ELF-1 (cell line): ENCODE measurements around the gene CTXN1.

Source experiments
- DNase-seq: peaks from one replicate; pipeline ENCODE4 v3.0.0-alpha.2; 2016; ENCODE audit warnings: low read depth, low spot score

CTXN1 gene

GRCh38 chr19:7914099-7914498 is 11.8 kb downstream of the CTXN1 start:
- no peak for DNase-seq

DNA sequence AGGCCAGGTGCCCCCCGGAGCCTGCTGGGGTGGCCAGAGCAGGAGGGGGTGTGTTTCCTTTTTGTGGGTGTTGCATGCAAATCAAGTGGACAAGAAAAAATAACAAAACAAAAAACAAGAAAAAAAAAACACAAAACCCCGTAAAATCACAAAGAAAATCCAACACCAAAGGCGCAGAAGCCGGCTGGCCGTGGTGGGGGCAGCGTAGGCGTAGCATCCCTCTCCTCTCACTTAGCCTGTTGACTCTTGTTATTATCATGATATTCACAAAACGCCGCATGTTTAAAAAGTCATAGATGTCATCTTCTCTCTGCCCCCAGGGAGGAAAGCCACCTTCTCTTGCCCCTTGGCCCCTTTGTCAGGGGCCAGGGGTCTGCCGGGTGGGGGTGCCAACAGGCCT is 12.3 kb downstream of the CTXN1 start:
- DNase-seq: no peak

- no peak for DNase-seq
Measured at GRCh38 chr19:7912697-7913564, 13.0 kb downstream of the CTXN1 start.

GRCh38 chr19:7912144-7912696 is 13.7 kb downstream of the CTXN1 start:
- no peak for DNase-seq

- no peak for DNase-seq
Measured at GRCh38 chr19:7911508-7912143, 14.3 kb downstream of the CTXN1 start.

DNA sequence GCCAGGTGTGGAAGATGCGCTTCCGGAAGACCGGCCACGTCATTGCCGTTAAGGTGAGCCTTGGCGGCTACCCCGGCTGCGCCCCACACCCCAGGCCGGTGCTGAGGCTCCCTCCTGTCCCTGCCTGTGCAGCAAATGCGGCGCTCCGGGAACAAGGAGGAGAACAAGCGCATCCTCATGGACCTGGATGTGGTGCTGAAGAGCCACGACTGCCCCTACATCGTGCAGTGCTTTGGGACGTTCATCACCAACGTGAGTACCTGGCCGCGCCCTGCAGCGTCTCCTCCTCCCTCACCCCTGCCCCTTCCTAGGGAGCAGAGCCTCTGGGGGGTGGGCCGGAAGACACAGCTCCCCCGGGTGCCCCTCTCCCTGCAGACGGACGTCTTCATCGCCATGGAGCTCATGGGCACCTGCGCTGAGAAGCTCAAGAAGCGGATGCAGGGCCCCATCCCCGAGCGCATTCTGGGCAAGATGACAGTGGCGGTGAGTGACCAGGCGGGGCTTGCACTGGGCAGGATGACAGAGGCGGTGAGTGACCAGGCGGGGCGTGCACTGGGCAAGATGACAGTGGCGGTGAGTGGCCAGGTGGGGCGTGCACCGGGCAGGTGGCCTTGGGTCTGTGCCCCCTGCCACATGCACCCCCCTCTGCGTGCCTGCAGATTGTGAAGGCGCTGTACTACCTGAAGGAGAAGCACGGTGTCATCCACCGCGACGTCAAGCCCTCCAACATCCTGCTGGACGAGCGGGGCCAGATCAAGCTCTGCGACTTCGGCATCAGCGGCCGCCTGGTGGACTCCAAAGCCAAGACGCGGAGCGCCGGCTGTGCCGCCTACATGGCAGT is 15.4 kb downstream of the CTXN1 start:
- no peak for DNase-seq

DNA sequence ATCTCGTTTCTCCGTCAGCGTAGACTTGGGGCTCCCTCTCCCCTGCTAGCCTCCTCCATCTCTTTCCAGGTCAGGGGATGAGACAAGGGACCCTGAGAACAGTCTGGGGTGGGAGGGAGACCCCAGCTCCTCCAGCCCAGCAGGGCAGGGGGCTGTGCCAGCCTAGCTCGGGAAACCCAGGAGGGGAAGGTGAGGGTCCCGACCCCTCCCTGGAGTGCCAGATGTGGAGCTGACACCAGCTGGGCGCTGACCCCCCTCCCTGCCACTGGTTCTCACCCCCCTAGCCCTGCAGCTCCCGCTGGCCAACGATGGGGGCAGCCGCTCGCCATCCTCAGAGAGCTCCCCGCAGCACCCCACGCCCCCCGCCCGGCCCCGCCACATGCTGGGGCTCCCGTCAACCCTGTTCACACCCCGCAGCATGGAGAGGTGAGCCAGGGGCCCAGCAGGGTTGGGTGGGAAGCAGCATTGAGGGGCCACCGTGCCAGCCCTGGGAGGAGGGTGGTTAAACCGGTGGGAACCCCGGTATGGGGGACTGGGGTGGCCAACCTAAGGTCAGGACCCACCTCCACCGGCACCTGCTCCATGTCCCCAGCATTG is 16.4 kb downstream of the CTXN1 start:
- DNase-seq: no peak

- DNase-seq: no peak
Measured at GRCh38 chr19:7908742-7909461, 17.0 kb downstream of the CTXN1 start.

- no peak for DNase-seq
Measured at GRCh38 chr19:7908078-7908699, 17.7 kb downstream of the CTXN1 start.

- no peak for DNase-seq
Measured at GRCh38 chr19:7907544-7907943, 18.4 kb downstream of the CTXN1 start.

- DNase-seq: no peak
Measured at GRCh38 chr19:7907122-7907521, 18.8 kb downstream of the CTXN1 start.

GRCh38 chr19:7905859-7906258 is 20.1 kb downstream of the CTXN1 start:
- DNase-seq: no peak

DNA sequence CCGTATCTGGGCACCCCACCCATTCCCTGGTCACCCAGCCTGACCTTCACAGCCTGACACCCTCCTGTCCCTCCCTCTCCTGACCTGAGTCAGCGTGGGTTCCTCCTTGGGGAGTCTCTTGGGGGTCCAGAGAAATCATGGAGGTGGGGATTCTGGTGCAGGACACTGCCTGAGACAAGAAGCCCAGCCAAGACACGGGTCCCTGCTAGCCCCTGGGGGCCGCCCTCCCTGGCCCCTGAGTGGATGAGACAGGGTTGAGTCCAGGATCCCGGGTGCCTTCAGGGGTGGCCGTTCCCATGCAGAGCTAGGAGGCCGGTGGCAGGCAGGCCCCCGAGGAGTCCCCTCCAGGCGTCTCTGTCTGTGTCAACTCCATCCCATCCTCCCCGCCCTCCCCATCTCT is 20.7 kb downstream of the CTXN1 start:
- no peak for DNase-seq

DNA sequence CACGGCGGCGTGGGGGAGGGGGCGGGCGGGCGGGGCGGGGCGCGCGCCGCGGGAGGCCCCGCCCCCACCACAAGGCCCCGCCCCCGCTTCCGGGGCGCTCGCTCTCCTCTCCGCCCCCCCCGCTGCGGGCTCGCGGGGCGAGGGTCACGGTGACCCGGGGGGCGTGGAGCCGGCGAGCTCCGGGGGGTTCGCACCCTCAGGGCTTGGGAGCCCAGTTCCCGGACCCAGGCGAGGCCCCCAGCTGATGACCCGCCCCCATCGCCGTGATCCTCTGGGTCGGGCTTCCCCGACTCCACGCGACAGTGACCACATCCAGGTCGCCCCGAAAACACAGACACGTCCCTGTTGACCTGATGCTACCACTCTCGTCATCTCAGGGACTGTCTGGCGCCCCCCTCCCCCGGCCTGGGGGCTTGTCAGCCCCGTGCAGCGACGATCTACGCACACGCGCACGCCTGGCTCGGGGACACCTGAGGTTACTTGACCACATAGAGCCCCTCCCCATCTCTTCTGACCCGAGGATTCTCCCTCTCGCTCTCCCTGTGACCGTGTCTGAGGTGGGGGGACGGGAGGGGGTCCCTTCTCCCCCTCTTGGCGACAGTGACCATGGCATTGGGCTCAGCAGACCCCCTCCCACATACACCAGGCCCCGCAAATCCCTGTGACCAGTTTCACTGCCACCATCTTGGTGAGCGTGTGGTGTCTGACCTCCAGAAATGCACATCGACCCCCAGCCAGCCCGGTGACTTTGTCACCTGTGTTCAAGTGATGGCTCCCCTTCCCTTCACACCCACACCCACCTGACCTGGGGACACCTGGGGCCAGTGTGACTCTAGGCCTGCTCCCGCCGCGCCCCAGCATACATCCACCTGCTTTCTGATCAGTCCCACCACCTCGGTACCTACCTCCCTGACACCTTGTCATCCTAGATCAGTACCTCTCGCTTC is 21.6 kb downstream of the CTXN1 start:
- DNase-seq: peak; percentile 44

DNA sequence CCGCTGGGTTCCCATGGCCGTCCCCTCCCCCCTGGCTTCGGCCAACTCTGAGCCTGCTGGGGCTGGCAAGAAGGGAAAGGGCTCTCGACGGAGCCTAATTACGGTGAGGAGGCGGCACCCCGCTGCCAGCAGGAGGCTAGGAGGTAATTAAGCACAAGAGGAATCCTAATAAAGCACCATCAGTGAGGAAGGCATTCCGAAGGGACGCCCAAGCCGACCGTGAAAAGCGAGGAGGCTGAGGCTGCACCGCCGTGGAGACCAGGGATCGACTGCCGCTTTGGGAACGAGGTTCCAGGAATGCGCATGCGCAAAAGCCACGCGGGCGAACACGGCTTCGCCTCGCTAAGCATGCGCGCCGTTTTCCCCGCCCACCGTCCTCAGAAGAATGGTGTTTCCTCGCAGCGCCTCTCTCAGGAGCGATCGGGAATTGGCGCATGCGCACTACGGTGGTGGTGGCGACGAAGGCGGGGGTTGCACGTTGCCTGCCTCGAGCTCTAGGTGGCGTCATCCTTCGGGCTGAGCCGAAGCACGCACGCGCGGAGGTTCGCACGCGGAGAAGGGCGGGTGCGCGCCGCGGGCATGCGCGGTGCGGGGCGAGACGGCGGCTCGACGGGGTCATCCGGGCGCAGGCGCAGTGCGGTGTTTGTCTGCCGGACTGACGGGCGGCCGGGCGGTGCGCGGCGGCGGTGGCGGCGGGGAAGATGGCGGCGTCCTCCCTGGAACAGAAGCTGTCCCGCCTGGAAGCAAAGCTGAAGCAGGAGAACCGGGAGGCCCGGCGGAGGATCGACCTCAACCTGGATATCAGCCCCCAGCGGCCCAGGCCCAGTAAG is 22.5 kb downstream of the CTXN1 start, which contains the start of gene MAP2K7:
TSS of gene MAP2K7 (plus strand) at position 634 of the 830 bp plus-strand sequence. CDS start at position 702, 68 bp downstream.
- DNase-seq: peak; percentile 100

- DNase-seq: no peak
Measured at GRCh38 chr19:7902796-7903243, 23.1 kb downstream of the CTXN1 start.

- DNase-seq: no peak
Measured at GRCh38 chr19:7901337-7901736, 24.6 kb downstream of the CTXN1 start.

GRCh38 chr19:7900931-7901330 is 25.0 kb downstream of the CTXN1 start:
- DNase-seq: no peak
